ENCODE data around the gene PLEKHM1. TPM values are rescaled to one million over a fixed set of nuclear protein-coding genes. Genes with fewer than 3 reads are reported as not detected.
"Not testable (repeated sequence)": the region's sequence is repeated elsewhere in the genome, so short reads cannot be mapped to it uniquely, and the experiment has no call there.

PLEKHM1 gene
- total and polyA plus RNA-seq, 2 of the 13 experiments (the other 11 are each of a cell fraction or from before 2014, with no cell fraction given): 7.6 to 13.5 TPM

- H2AFZ ChIP-seq (ENCODE audit: low read length); H3K27me3 ChIP-seq (ENCODE audit: control insufficient read depth in 1 of 2, insufficient read depth in 2 of 2, low read length in 2 of 2); H3K9ac ChIP-seq (ENCODE audit: insufficient read depth, low read depth, low read length); H4K20me1 ChIP-seq (ENCODE audit: insufficient read depth, low read length); H3K27ac ChIP-seq (ENCODE audit: extremely low read length, insufficient read depth, low read length); FAIRE-seq; in situ Hi-C loops (cut with HindIII; ENCODE audit: extremely low pct_ligation_motif_present, low pct_unique_long_range_greater_than_20kb); H3K4me3 ChIP-seq (replicated peaks in 1 of 3; ENCODE audit: insufficient read depth in 1 of 3, low read depth in 2 of 3, low read length in 3 of 3); DNase-seq (ENCODE audit: low spot score); ATAC-seq; BruUV-seq (replicated peaks); H3K79me2 ChIP-seq (ENCODE audit: insufficient read depth, low read length); H3K36me3 ChIP-seq (replicated peaks in 1 of 2; ENCODE audit: control insufficient read depth in 1 of 2, insufficient read depth in 2 of 2, low read length in 2 of 2); H3K4me1 ChIP-seq (ENCODE audit: insufficient read depth, low read length); intact Hi-C loops (cut with micrococcal nuclease; ENCODE audit: unreplicated experiment); H3K4me2 ChIP-seq (ENCODE audit: low read depth, low read length); CTCF ChIA-PET (ENCODE audit: low intra/inter-chr PET ratio, low total read pairs); POLR2A ChIA-PET; H3K9me3 ChIP-seq (ENCODE audit: low read length): not testable (repeated sequence)
- WGBS (ENCODE audit: low lambda C conversion rate): 95% methylated on average over 21 of the region's 21 CpGs
- peak; percentile 87 for TF ChIP-seq MNT (IDR thresholded peaks at IDR 0.05)
Measured at GRCh38 chr17:45444856-45445820, 45.4 kb downstream of the PLEKHM1 start.

GRCh38 chr17:45444301-45444700, 46.2 kb downstream of the PLEKHM1 start:
- ATAC-seq; in situ Hi-C loops (cut with HindIII; ENCODE audit: extremely low pct_ligation_motif_present, low pct_unique_long_range_greater_than_20kb); H3K9me3 ChIP-seq (ENCODE audit: low read length); H3K79me2 ChIP-seq (ENCODE audit: insufficient read depth, low read length); CTCF ChIA-PET (ENCODE audit: low intra/inter-chr PET ratio, low total read pairs); POLR2A ChIA-PET; H3K27ac ChIP-seq (ENCODE audit: extremely low read length, insufficient read depth, low read length); H2AFZ ChIP-seq (ENCODE audit: low read length); H3K27me3 ChIP-seq (ENCODE audit: control insufficient read depth in 1 of 2, insufficient read depth in 2 of 2, low read length in 2 of 2); H3K9ac ChIP-seq (ENCODE audit: insufficient read depth, low read depth, low read length); DNase-seq (ENCODE audit: low spot score); H3K4me2 ChIP-seq (ENCODE audit: low read depth, low read length); H3K36me3 ChIP-seq (replicated peaks in 1 of 2; ENCODE audit: control insufficient read depth in 1 of 2, insufficient read depth in 2 of 2, low read length in 2 of 2); H4K20me1 ChIP-seq (ENCODE audit: insufficient read depth, low read length); FAIRE-seq; intact Hi-C loops (cut with micrococcal nuclease; ENCODE audit: unreplicated experiment); BruUV-seq (replicated peaks); H3K4me3 ChIP-seq (replicated peaks in 1 of 3; ENCODE audit: insufficient read depth in 1 of 3, low read depth in 2 of 3, low read length in 3 of 3): not testable (repeated sequence)
- H3K4me1 ChIP-seq (ENCODE audit: insufficient read depth, low read length): peaks cover 14% of the 10 kb centered on the region
- WGBS (ENCODE audit: low lambda C conversion rate): 92% methylated on average over 6 of the region's 10 CpGs

GRCh38 chr17:45443371-45444260, 46.9 kb downstream of the PLEKHM1 start:
- peaks cover 14% of the 10 kb centered on the region for H3K4me1 ChIP-seq (ENCODE audit: insufficient read depth, low read length)
- not testable (repeated sequence) for FAIRE-seq
- ATAC-seq: peak; percentile 20; the same call in 2 of the 3 replicates

More at GRCh38 chr17:45443371-45444260, 46.9 kb downstream of the PLEKHM1 start:
- H3K9ac ChIP-seq (ENCODE audit: insufficient read depth, low read depth, low read length); H3K36me3 ChIP-seq (replicated peaks in 1 of 2; ENCODE audit: control insufficient read depth in 1 of 2, insufficient read depth in 2 of 2, low read length in 2 of 2); H3K9me3 ChIP-seq (ENCODE audit: low read length); H2AFZ ChIP-seq (ENCODE audit: low read length); H3K27me3 ChIP-seq (ENCODE audit: control insufficient read depth in 1 of 2, insufficient read depth in 2 of 2, low read length in 2 of 2); H3K4me3 ChIP-seq (replicated peaks in 1 of 3; ENCODE audit: insufficient read depth in 1 of 3, low read depth in 2 of 3, low read length in 3 of 3); H3K4me2 ChIP-seq (ENCODE audit: low read depth, low read length); H4K20me1 ChIP-seq (ENCODE audit: insufficient read depth, low read length); BruUV-seq (replicated peaks); in situ Hi-C loops (cut with HindIII; ENCODE audit: extremely low pct_ligation_motif_present, low pct_unique_long_range_greater_than_20kb); CTCF ChIA-PET (ENCODE audit: low intra/inter-chr PET ratio, low total read pairs); H3K79me2 ChIP-seq (ENCODE audit: insufficient read depth, low read length); POLR2A ChIA-PET; H3K27ac ChIP-seq (ENCODE audit: extremely low read length, insufficient read depth, low read length); DNase-seq (ENCODE audit: low spot score); intact Hi-C loops (cut with micrococcal nuclease; ENCODE audit: unreplicated experiment): not testable (repeated sequence)
- 91% methylated on average over 6 of the region's 10 CpGs for WGBS (ENCODE audit: low lambda C conversion rate)
